GM19328 (cell line): ENCODE measurements around the gene SSR1.
A peak's percentile ranks its signal among the peaks of the same experiment; 100 is the strongest.

Source experiments
- ATAC-seq: cut with Tn5 transposase; IDR thresholded peaks from one replicate; pipeline ENCODE4 v1.9.1; 2021; ENCODE audit warnings: mild to moderate bottlenecking, moderate library complexity; ENCODE audit not compliant: unreplicated experiment

Gene SSR1

GRCh38 chr6:7241709-7242645, 71.0 kb downstream of the SSR1 start:
- no peak for ATAC-seq

DNA sequence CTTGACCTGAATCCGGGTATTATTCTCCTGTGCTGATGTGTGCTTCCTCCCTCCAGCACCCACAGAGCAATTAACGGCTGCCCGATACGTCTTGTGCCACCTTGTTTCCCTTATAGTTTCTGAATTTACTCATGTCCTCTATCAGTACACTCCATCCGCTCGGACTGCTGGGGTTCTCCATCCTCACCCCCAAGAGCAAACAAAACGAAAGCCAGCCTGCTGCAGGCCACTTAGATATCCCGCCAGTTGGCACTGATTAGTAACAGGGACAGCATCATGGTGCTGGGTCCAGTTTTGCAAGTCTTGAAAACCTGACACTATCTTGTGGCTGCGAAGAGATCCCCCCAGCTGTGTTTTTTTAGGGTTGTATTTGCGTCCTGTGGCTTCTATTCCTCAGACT, 71.8 kb downstream of the SSR1 start:
- ATAC-seq, result no peak

GRCh38 chr6:7240351-7240750, 72.6 kb downstream of the SSR1 start:
- ATAC-seq, result no peak

DNA sequence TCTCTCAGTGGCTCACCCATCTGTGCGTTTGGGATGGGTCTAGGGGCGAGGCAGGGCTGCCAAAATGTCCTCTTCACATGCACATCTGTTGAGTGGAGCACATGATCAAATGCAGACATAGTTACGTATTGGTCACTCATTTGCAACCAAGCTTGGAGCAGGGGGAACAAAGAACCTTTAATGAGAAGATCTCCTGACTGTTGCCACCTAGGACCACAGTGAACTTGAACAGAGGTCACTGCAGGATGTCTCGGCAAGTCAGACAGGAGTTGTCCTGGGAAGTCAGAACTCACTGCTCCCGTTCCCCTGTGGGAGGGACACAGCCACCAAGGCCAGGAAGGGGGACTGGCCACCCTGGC, 73.4 kb downstream of the SSR1 start:
- no peak for ATAC-seq

DNA sequence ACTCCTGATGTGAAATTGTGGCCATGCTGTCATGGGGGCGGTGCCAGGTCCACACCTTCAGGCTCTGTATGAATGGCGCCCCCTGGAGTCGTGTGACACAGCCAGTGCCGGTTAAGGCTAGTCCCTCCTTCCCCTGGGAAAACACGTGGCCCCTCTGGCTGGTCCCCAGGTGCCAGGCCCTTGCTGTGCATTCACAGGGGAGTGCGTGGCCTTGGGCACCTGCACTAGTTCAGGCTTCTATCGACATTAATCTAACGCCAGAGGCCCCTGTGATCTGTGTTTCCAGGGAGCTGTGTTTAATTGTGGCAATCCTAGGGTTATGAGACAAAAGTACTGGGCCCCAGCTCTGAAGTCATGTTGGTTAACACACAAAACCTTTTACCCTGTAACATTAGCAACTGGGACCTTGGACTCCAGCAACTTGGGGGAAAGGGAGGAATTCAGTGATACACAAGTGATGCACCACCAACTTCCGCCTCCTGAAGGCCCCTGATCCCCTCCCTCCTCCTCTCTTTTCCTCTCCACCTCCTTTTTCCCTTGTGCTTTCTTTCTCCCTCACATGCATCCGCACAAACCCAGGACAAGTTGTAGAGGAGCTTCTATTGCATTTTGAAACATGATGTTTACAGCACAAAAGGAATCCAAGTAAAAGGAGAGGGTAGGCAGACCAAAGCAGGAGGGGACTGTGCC, 74.0 kb downstream of the SSR1 start:
- ATAC-seq, result peak; percentile 55

DNA sequence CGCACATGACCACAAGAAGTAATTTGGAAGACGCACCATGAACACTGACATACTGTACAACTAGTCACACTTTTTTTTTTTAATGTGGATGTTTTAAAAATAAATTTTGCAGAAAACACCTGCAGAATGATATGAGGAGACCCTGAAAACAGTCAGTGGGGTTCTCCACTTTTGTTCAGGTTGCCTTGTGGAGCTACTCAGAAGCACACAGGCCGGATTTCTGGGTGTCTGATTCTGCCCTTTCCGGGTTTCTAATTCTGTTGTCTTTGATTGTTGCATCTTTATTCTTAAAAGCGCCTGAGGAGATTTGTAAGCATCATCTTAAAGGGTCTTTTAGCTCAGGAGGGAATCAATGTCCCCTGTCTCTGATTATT, 74.5 kb downstream of the SSR1 start:
- ATAC-seq, result no peak

GRCh38 chr6:7237653-7238188, 75.3 kb downstream of the SSR1 start:
- no peak for ATAC-seq

DNA sequence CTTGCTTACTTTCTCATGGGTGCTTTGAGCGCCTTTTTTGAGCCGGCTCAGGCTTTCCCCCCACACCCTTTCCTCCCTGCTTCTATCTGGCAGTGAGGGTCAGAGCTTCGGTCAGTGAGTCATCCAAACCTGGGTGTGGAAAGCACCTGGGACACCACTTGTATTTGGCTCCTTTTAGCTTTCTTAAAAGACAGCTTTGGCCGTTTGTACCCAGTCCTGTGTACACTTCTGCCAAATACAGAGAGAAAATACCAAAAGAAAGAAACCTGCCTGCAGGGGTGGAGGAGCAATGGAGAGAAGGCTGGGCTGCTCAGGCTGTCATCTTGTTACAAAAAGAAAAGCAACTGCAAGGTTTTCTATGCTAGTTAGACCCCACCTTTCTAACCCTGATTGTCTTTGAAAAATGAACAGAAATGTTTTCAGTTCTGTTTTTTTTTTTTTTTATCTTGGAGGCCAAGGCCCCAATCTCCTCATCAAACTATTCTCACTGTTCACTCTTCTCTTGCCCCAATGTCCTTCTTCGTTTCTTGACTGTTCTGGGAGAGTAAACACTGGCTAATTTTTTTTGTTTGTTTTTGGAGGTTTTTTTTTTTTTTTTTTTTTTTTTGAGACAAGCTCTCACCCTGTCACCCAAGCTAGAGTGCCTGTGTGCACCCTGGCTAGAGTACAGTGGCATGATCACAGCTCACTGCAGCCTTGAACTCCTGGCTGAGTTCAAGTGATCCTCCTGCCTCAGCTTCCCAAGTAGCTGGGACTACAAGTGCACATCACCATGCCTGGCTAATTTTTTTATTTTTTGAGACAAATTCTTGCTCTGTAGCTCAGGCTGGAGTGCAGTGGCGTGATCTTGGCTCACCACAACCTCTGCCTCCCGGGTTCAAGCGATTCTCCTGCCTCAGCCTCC, 76.4 kb downstream of the SSR1 start:
- no peak for ATAC-seq

DNA sequence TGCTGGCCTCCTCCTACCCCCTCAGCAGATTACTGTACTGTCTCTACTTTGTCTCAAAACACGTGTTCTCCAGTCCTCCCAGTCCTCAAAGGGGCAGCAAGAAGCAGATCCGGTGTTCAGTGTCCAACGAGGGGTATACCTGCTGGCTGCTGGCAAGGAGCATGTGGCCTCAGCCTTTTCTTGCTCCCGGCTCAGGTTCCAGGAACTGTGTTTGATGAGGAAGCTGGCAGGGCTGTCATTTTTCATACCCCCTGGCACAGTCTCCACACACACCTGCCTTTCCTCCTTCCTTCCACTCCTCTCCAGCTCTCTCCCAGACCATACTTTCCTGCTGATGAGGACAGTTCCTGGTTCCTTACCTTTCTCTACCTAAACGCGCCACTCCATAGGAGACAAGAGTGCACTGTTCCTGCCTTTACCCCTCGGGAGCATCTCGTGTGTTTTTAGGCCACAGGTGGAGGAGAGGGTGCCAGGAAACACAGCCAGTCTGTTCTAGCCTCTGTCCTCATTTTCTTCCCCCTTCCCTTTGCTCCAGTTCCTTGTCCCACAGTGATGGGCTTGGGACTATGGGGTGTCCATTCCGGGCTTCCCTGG, 77.2 kb downstream of the SSR1 start:
- no peak for ATAC-seq

GRCh38 chr6:7234547-7234946, 78.5 kb downstream of the SSR1 start:
- no peak for ATAC-seq

DNA sequence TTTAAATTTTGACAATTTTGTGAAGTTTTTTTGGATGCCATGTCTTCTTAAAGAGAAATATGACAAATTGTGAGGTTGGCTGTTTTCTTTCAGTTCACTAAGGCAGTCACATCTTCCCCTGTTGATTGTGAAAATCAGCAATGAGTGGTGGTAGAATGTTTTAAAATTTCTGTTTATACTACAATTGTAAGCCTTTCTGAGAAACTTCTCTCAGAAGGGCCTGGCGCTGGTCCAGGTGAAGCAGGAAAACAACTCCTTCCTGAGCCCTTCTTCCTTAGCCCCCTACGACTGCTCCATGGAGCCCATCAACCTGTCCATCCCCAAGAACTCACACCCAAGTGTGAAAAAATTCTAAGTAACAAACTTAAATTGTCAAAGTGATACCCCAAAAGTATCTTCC, 80.6 kb downstream of the SSR1 start:
- no peak for ATAC-seq

DNA sequence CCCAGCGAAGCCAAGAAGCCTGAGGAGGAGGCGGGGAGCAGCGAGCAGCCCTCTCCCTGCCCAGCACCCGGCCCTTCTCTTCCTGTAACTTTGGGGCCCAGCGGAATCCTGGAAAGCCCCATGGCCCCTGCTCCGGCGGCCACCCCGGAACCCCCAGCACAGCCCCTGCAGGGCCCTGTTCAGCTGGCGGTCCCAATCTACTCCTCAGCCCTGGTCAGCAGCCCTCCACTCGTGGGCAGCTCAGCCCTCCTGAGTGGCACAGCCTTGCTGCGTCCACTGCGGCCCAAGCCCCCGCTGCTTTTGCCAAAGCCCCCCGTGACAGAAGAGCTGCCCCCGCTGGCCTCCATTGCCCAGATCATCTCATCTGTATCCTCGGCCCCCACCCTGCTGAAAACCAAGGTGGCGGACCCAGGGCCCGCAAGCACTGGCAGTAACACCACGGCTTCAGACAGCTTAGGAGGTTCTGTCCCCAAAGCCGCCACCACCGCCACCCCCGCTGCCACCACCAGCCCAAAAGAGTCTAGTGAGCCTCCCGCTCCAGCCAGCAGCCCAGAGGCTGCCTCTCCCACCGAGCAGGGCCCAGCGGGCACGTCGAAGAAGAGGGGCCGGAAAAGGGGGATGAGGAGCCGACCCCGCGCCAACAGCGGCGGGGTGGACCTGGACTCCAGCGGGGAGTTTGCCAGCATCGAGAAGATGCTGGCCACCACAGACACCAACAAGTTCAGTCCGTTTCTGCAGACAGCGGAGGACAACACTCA, 81.9 kb downstream of the SSR1 start:
- no peak for ATAC-seq

DNA sequence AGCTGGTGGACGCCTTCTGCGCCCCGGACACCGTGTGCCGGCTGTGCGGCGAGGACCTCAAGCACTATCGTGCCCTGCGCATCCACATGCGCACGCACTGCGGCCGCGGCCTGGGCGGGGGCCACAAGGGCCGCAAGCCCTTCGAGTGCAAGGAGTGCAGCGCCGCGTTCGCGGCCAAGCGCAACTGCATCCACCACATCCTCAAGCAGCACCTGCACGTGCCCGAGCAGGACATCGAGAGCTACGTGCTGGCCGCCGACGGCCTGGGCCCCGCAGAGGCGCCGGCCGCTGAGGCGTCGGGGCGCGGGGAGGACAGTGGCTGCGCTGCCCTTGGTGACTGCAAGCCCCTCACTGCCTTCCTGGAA, 82.7 kb downstream of the SSR1 start:
- no peak for ATAC-seq

GRCh38 chr6:7229376-7230326, 83.3 kb downstream of the SSR1 start:
- ATAC-seq, result no peak

GRCh38 chr6:7228662-7229375, 84.2 kb downstream of the SSR1 start:
- no peak for ATAC-seq

DNA sequence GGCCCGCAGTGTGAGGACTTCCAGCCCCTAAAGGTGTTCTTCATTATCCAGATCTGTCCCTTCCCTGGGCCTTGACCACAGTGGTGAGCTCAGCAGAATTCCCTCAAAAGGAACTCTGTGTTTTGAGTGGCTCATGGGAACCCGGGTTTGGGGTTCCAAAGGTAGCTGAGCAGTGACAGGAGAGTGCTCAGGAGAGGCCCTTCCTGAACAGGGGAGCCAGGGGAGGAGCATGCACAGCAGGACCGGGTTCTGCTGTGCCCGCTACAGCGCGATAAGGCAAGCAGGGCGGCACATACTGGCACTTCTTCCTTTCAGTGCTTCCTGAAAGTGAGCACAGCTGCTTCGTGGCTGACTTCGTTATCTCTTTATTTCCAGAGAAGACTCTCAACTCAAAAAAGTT, 88.3 kb downstream of the SSR1 start:
- no peak for ATAC-seq

DNA sequence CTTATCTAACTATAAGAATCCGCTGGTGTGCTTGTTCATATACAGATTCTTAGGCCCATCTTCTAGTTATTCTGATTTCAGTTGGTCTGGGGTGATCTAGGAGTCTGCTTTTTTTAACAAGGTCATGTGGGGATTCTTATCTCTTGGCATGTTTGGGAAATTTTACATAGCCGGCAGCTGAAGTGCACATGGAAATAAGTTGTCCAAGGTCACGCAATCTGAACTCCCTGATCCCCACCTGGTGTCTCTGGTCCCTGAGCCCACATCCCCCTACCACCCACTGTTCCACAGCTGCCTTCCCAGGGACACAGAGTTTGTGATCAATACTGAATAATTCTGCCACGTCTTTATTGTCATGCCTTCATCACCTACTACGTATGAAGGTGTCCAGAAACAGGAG, 90.8 kb downstream of the SSR1 start:
- no peak for ATAC-seq

DNA sequence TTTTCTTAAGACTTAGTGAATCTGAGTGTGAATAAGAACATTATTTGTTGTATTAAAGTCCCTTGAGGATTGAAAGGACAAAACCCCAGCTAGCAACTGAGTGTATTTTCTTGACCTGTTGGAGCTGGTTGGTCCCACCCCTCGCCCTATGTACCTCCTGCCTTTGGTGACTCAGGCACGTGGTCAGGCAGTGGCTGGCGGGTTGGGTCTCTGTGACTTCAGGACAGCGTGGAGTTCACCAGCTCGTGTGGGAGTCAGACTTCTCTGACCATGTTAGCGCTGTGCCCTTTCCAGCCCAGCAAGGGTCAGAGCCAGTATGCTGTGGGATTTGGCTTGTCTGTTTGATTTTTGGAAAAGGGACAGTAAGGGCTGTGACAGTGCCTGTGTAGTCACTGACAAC, 93.7 kb downstream of the SSR1 start:
- ATAC-seq, result no peak
